ENCODE data around the gene LRRC55.

Gene LRRC55

GRCh38 chr11:57239348-57239747 is 57.6 kb downstream of the LRRC55 start:
- no peak for DNase-seq

GRCh38 chr11:57240007-57240406 is 58.3 kb downstream of the LRRC55 start:
- no peak for DNase-seq

DNA sequence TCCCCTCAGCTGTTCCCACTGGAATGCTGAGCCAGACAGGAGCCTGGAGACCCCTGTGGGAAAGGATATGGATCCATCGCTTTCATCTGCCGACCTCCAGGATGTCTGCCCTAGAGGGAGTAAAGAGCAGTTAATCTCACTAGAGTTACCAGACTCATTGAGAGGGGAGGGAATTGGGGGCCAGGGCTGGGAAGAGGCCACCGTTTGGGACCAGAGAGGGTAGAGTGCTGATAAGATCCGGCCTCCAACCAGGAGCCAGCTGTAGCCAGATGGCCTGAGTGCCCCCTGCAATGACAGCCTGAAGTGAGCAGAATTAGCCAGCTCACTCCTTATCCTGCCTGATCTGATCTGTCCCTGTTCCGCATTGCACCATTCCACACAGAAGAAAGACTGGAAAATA is 59.0 kb downstream of the LRRC55 start:
- no peak for DNase-seq
